Dedifferentiated amniotic fluid mesenchymal stem cell (primary cell): ENCODE results near the gene ABCB9.

ENCODE experiments used
- DNase-seq: peaks from one replicate; pipeline ENCODE4 v3.0.0-alpha.2; 2016; ENCODE audit errors: extremely low spot score

Gene ABCB9

GRCh38 chr12:122994781-122995502 is 28.7 kb upstream of the ABCB9 start:
- DNase-seq = no peak

GRCh38 chr12:122994140-122994675 is 27.9 kb upstream of the ABCB9 start:
- no peak for DNase-seq

- no peak for DNase-seq
Observed at GRCh38 chr12:122992386-122992785, 26.1 kb upstream of the ABCB9 start.

- DNase-seq = no peak
Observed at GRCh38 chr12:122991623-122992275, 25.5 kb upstream of the ABCB9 start.

- DNase-seq = no peak
Observed at GRCh38 chr12:122990961-122991622, 24.8 kb upstream of the ABCB9 start.

GRCh38 chr12:122990561-122990960 is 24.3 kb upstream of the ABCB9 start:
- DNase-seq = no peak

- DNase-seq = no peak
Observed at GRCh38 chr12:122989874-122990419, 23.7 kb upstream of the ABCB9 start.

- no peak for DNase-seq
Observed at GRCh38 chr12:122989225-122989839, 23.1 kb upstream of the ABCB9 start.

GRCh38 chr12:122988612-122989212 is 22.4 kb upstream of the ABCB9 start:
- DNase-seq = no peak

- no peak for DNase-seq
Observed at GRCh38 chr12:122988036-122988435, 21.8 kb upstream of the ABCB9 start.

GRCh38 chr12:122987086-122987951 is 21.1 kb upstream of the ABCB9 start:
- DNase-seq = no peak

- no peak for DNase-seq
Observed at GRCh38 chr12:122986258-122986871, 20.1 kb upstream of the ABCB9 start.

GRCh38 chr12:122985338-122986257 is 19.3 kb upstream of the ABCB9 start:
- no peak for DNase-seq

GRCh38 chr12:122984612-122985337 is 18.5 kb upstream of the ABCB9 start:
- DNase-seq = no peak

GRCh38 chr12:122983789-122984515 is 17.7 kb upstream of the ABCB9 start:
- DNase-seq = no peak

- no peak for DNase-seq
Observed at GRCh38 chr12:122982963-122983788, 16.9 kb upstream of the ABCB9 start.

GRCh38 chr12:122982477-122982815 is 16.2 kb upstream of the ABCB9 start:
- no peak for DNase-seq
